ENCODE data around the gene SBK2. TPM values are rescaled to one million over a fixed set of nuclear protein-coding genes. Genes with fewer than 3 reads are reported as not detected.

The SBK2 gene
- total RNA-seq, 4 donors from 2014 or later, result not detected

- peaks cover 16 to 76% (median 61%) of the 10 kb centered on the region in 4 donors for H3K4me1 ChIP-seq
- 45% methylated on average over 13 of the region's 38 CpGs for WGBS
- peak overlapping the region; percentile 20 to 50 (median 32) for H3K4me3 ChIP-seq
- H3K36me3 ChIP-seq, result peaks cover 0 to 4% (median 2%) of the 10 kb centered on the region in 4 donors
- no peaks in the 10 kb centered on the region for H3K9me3 ChIP-seq
- H3K27me3 ChIP-seq, result peaks cover 0 to 3% (median 0%) of the 10 kb centered on the region in 4 donors
- peak overlapping the region; percentile 72 to 98 (median 96) for H3K27ac ChIP-seq (replicated peaks in 1 of 4)
- TF ChIP-seq EP300 (IDR thresholded peaks at IDR 0.05), result no peak
- TF ChIP-seq POLR2A (IDR thresholded peaks at IDR 0.05; ENCODE audit: low read depth), result no peak
- TF ChIP-seq POLR2AphosphoS5 (IDR thresholded peaks at IDR 0.05), result no peak
- no peak for TF ChIP-seq CTCF (IDR thresholded peaks at IDR 0.05)
- intact Hi-C loops (cut with DNase I), result no loop called here
- no peak for DNase-seq (ENCODE audit: extremely low spot score)
Observed at GRCh38 chr19:55493645-55494171, 43.2 kb downstream of the SBK2 start.

GRCh38 chr19:55493052-55493644, 43.8 kb downstream of the SBK2 start:
- intact Hi-C loops (cut with DNase I), result no loop called here
- no peak for DNase-seq (ENCODE audit: extremely low spot score)
- H3K27ac ChIP-seq (replicated peaks in 1 of 4), result peak overlapping the region; percentile 72 to 98 (median 96)
- no peak for TF ChIP-seq POLR2A (IDR thresholded peaks at IDR 0.05; ENCODE audit: low read depth)
- no peak for TF ChIP-seq CTCF (IDR thresholded peaks at IDR 0.05)
- peak in 1 of 2 donors; percentile 14 for TF ChIP-seq POLR2AphosphoS5 (IDR thresholded peaks at IDR 0.05)
- H3K4me3 ChIP-seq, result peak overlapping the region; percentile 20 to 50 (median 32)
- peaks cover 0 to 4% (median 2%) of the 10 kb centered on the region in 4 donors for H3K36me3 ChIP-seq
- WGBS, result 34% methylated on average over 7 of the region's 18 CpGs
- H3K4me1 ChIP-seq, result peaks cover 20 to 76% (median 64%) of the 10 kb centered on the region in 4 donors
- no peaks in the 10 kb centered on the region for H3K9me3 ChIP-seq
- H3K27me3 ChIP-seq, result peaks cover 0 to 1% (median 0%) of the 10 kb centered on the region in 4 donors

- H3K27ac ChIP-seq (replicated peaks in 1 of 4), result peak overlapping the region; percentile 93 to 98 (median 96)
- no peaks in the 10 kb centered on the region for H3K27me3 ChIP-seq
- peaks cover 26 to 79% (median 71%) of the 10 kb centered on the region in 4 donors for H3K4me1 ChIP-seq
- H3K9me3 ChIP-seq, result no peaks in the 10 kb centered on the region
- intact Hi-C loops (cut with DNase I), result no loop called here
- H3K4me3 ChIP-seq, result no peak overlapping the region
- 35% methylated on average over 11 of the region's 12 CpGs for WGBS
- no peak for TF ChIP-seq POLR2A (IDR thresholded peaks at IDR 0.05; ENCODE audit: low read depth)
- no peak for TF ChIP-seq EP300 (IDR thresholded peaks at IDR 0.05)
- no peak for TF ChIP-seq POLR2AphosphoS5 (IDR thresholded peaks at IDR 0.05)
- no peak for TF ChIP-seq CTCF (IDR thresholded peaks at IDR 0.05)
- peaks cover 0 to 4% (median 0%) of the 10 kb centered on the region in 4 donors for H3K36me3 ChIP-seq
- DNase-seq (ENCODE audit: extremely low spot score), result no peak
Observed at GRCh38 chr19:55492362-55492944, 44.5 kb downstream of the SBK2 start.

- Histone ChIP-seq H3K9me3 (no peaks in the 10 kb centered on the region), H3K4me3 (no peak overlapping the region), H3K27me3 (no peaks in the 10 kb centered on the region), H3K27ac (replicated peaks in 1 of 4) (peak overlapping the region; percentile 93 to 98 (median 96)), H3K4me1 (peaks cover 33 to 86% (median 78%) of the 10 kb centered on the region in 4 donors), H3K36me3 (peaks cover 0 to 4% (median 0%) of the 10 kb centered on the region in 4 donors)
- intact Hi-C loops (cut with DNase I), result no loop called here
- 66% methylated on average over 20 of the region's 24 CpGs for WGBS
- TF ChIP-seq POLR2AphosphoS5 (IDR thresholded peaks at IDR 0.05), result no peak
- no peak for TF ChIP-seq POLR2A (IDR thresholded peaks at IDR 0.05; ENCODE audit: low read depth)
- TF ChIP-seq EP300 (IDR thresholded peaks at IDR 0.05), result no peak
- no peak for TF ChIP-seq CTCF (IDR thresholded peaks at IDR 0.05)
- DNase-seq (ENCODE audit: extremely low spot score), result no peak
Observed at GRCh38 chr19:55491546-55492360, 45.2 kb downstream of the SBK2 start.
